GM12801 (cell line): ENCODE data around the gene PHF12.

Source experiments
- CTCF ChIP-seq: IDR thresholded peaks from one replicate; pipeline ENCODE4 v1.5.1; 2011; ENCODE audit warnings: control low read depth; ENCODE audit not compliant: insufficient read length; ENCODE audit errors: extremely low read depth

PHF12 gene

GRCh38 chr17:28950752-28951427 is 428 bp downstream of the PHF12 start:
- TF ChIP-seq CTCF, result no peak

- no peak for TF ChIP-seq CTCF
These were observed 1.1 kb downstream of the PHF12 start for GRCh38 chr17:28950017-28950751.

GRCh38 chr17:28949185-28950016 is 1.9 kb downstream of the PHF12 start:
- TF ChIP-seq CTCF, result no peak

GRCh38 chr17:28948873-28949184 is 2.5 kb downstream of the PHF12 start:
- no peak for TF ChIP-seq CTCF

GRCh38 chr17:28948342-28948741 is 3.0 kb downstream of the PHF12 start:
- no peak for TF ChIP-seq CTCF

GRCh38 chr17:28947639-28948038 is 3.7 kb downstream of the PHF12 start:
- TF ChIP-seq CTCF, result no peak

- TF ChIP-seq CTCF, result no peak
These were observed 5.1 kb downstream of the PHF12 start for GRCh38 chr17:28946239-28946638.
